HCT116 (cell line): ENCODE results near the gene SHISAL2B. TPM values are rescaled to one million over a fixed set of nuclear protein-coding genes. Genes with fewer than 3 reads are reported as not detected.

Experiments
- ATAC-seq: fragments of 200-7000 bp; cut with Tn5 transposase; 2 replicates; pipeline ENCODE4 v1.9.1; 2020; ENCODE audit warnings: mild to moderate bottlenecking, moderate library complexity
- BruUV-seq: library from RNA; stranded (reverse); fragments of 400-500 nt; replicated peaks from 2 replicates; lab custom pipeline; 2021; lab: Mats Ljungman, UMichigan
- CTCF ChIA-PET: fragments of 300-600 bp; sonication (Branson Sonifier 250); formaldehyde crosslinking; loops from one replicate; lab custom pipeline; 2021; ENCODE audit warnings: antibody characterized with exemption; lab: Charles Lee
- POLR2A ChIA-PET: fragments of 300-600, 350-600 bp; sonication (Branson Sonifier 250); formaldehyde crosslinking; loops from one replicate; lab custom pipeline; 2021; ENCODE audit warnings: antibody characterized with exemption; lab: Charles Lee
- RAD21 ChIA-PET, 2 experiments: fragments of 300-600 bp; sonication (Branson Sonifier 250); formaldehyde crosslinking; loops; one replicate each; lab custom pipeline; 2023; ENCODE audit warnings: low total read pairs in 2 of 2; ENCODE audit not compliant: uncharacterized antibody in 2 of 2, unreplicated experiment in 2 of 2, low non-redundant PET in 1 of 2; lab: Charles Lee
- DNase-seq: peaks from one replicate; pipeline ENCODE4 v3.0.0-alpha.2; 2010; ENCODE audit warnings: low read depth, low spot score
- H2AFZ ChIP-seq: fragments of 200-600 bp; shearing (Covaris generic), sonication (generic); 2 replicates; pipeline ENCODE4 v1.6.1; 2017; ENCODE audit warnings: low read depth, mixed run types, mixed read lengths, antibody characterized with exemption, low read length; ENCODE audit not compliant: poor library complexity, severe bottlenecking
- H3K27ac ChIP-seq: 2 replicates; pipeline ENCODE4 v1.5.1; 2012; ENCODE audit warnings: low read depth, low read length
- H3K27me3 ChIP-seq: fragments of 200-600 bp; sonication (generic); 2 replicates; pipeline ENCODE4 v1.6.1; 2016; ENCODE audit warnings: mixed run types, low read length, mixed read lengths; ENCODE audit not compliant: insufficient read depth
- H3K36me3 ChIP-seq, 2 experiments: fragments of 200-500 bp in 1 of 2; fragments of 200-600 bp in 1 of 2; sonication (Bioruptor generic) in 1 of 2; sonication (generic) in 1 of 2; 2 replicates each; pipeline versions ENCODE4 v1.5.1 to v1.6.1; 2014 to 2016; ENCODE audit warnings: low read length in 2 of 2, inconsistent platforms in 1 of 2, mixed read lengths in 1 of 2, mixed run types in 1 of 2; ENCODE audit not compliant: insufficient read depth in 2 of 2, control insufficient read depth in 1 of 2
- H3K4me1 ChIP-seq, 2 experiments: fragments of 200-600 bp in 1 of 2; sonication (generic) in 1 of 2; 2 replicates each; pipeline versions ENCODE4 v1.5.1 to v1.6.1; 2012 to 2017; ENCODE audit warnings: low read length in 2 of 2, inconsistent platforms in 1 of 2, mild to moderate bottlenecking in 1 of 2, mixed read lengths in 1 of 2, mixed run types in 1 of 2, moderate library complexity in 1 of 2; ENCODE audit not compliant: insufficient read depth in 2 of 2, control insufficient read depth in 1 of 2
- H3K4me2 ChIP-seq: fragments of 200-600 bp; sonication (generic); 2 replicates; pipeline ENCODE4 v1.6.1; 2017; ENCODE audit warnings: mixed run types, low read length, mixed read lengths
- H3K4me3 ChIP-seq, 2 experiments: fragments of 200-600 bp in 1 of 2; sonication (generic) in 1 of 2; replicated peaks in 1 of 2; 2 replicates each; pipeline ENCODE4 v1.5.1; 2011 to 2016; ENCODE audit warnings: low read length in 2 of 2, control low read depth in 1 of 2, low read depth in 1 of 2, mild to moderate bottlenecking in 1 of 2, mixed read lengths in 1 of 2, mixed run types in 1 of 2
- H3K79me2 ChIP-seq: fragments of 200-600 bp; sonication (generic); 2 replicates; pipeline ENCODE4 v1.6.1; 2017; ENCODE audit warnings: mild to moderate bottlenecking, mixed run types, low read length, moderate library complexity, mixed read lengths; ENCODE audit not compliant: insufficient read depth
- H3K9ac ChIP-seq: fragments of 200-600 bp; sonication (generic); 2 replicates; pipeline ENCODE4 v1.6.1; 2016; ENCODE audit warnings: low read length, mixed read lengths
- H3K9me2 ChIP-seq: fragments of 200-600 bp; sonication (generic), shearing (Covaris generic); 2 replicates; pipeline ENCODE4 v1.6.1; 2017; ENCODE audit warnings: mixed run types, mild to moderate bottlenecking, moderate library complexity; ENCODE audit not compliant: insufficient read depth
- H3K9me3 ChIP-seq, 2 experiments: fragments of 200-500 bp in 1 of 2; fragments of 200-600 bp in 1 of 2; sonication (Bioruptor generic) in 1 of 2; sonication (generic) in 1 of 2; 2 replicates each; pipeline ENCODE4 v1.6.1; 2014 to 2017; ENCODE audit warnings: low read length in 2 of 2, mixed read lengths in 2 of 2, inconsistent platforms in 1 of 2, low read depth in 1 of 2, mild to moderate bottlenecking in 1 of 2, mixed run types in 1 of 2, moderate library complexity in 1 of 2; ENCODE audit not compliant: control insufficient read depth in 1 of 2, insufficient read depth in 1 of 2
- H4K20me1 ChIP-seq: fragments of 200-600 bp; sonication (generic), shearing (Covaris generic); 2 replicates; pipeline ENCODE4 v1.6.1; 2017; ENCODE audit warnings: mixed run types, mild to moderate bottlenecking, moderate library complexity; ENCODE audit not compliant: insufficient read depth
- ATF3 ChIP-seq: IDR thresholded peaks from 2 replicates; pipeline ENCODE4 v1.6.1; 2012
- CTCF ChIP-seq, 3 experiments: fragments of 200-600 bp in 1 of 3; sonication (generic) in 1 of 3; IDR thresholded peaks in 2 of 3; conservative IDR thresholded peaks in 1 of 3; 2 replicates each; pipeline ENCODE4 v1.5.1; 2012 to 2017; ENCODE audit warnings: low read depth in 2 of 3, low read length in 2 of 3, antibody characterized with exemption in 1 of 3, borderline replicate concordance in 1 of 3, control low read depth in 1 of 3, mild to moderate bottlenecking in 1 of 3, mixed read lengths in 1 of 3, mixed run types in 1 of 3, moderate library complexity in 1 of 3; ENCODE audit not compliant: insufficient read depth in 1 of 3
- ELF1 ChIP-seq: IDR thresholded peaks from 2 replicates; pipeline ENCODE4 v1.6.1; 2012; ENCODE audit warnings: low read depth, borderline replicate concordance
- EZH2 ChIP-seq: fragments of 200-600 bp; sonication (generic); IDR thresholded peaks from 2 replicates; pipeline ENCODE4 v1.6.1; 2017; ENCODE audit warnings: antibody characterized with exemption, mixed run types
- EZH2phosphoT487 ChIP-seq: fragments of 200-600 bp; IDR thresholded peaks from 2 replicates; pipeline ENCODE4 v1.6.1; 2018; ENCODE audit warnings: antibody characterized with exemption, borderline replicate concordance
- FOSL1 ChIP-seq: IDR thresholded peaks from 2 replicates; pipeline ENCODE4 v1.6.1; 2012; ENCODE audit warnings: low read depth
- POLR2A ChIP-seq: IDR thresholded peaks from 2 replicates; pipeline ENCODE4 v1.7.0; 2011; ENCODE audit warnings: borderline replicate concordance; ENCODE audit not compliant: insufficient read depth, insufficient read length; ENCODE audit errors: extremely low read depth
- POLR2AphosphoS5 ChIP-seq: IDR thresholded peaks from 2 replicates; pipeline ENCODE4 v1.6.1; 2011; ENCODE audit warnings: mild to moderate bottlenecking, low read depth, low read length, moderate library complexity
- RAD21 ChIP-seq: IDR thresholded peaks from 2 replicates; pipeline ENCODE4 v1.6.1; 2012; ENCODE audit warnings: low read depth, mild to moderate bottlenecking
- REST ChIP-seq: IDR thresholded peaks from 2 replicates; pipeline ENCODE4 v1.6.1; 2012; ENCODE audit warnings: low read depth
- SIN3A ChIP-seq: IDR thresholded peaks from 2 replicates; pipeline ENCODE4 v1.6.1; 2012; ENCODE audit warnings: low read depth
- SP1 ChIP-seq: IDR thresholded peaks from 2 replicates; pipeline ENCODE4 v1.6.1; 2012; ENCODE audit warnings: low read depth
- SRF ChIP-seq: IDR thresholded peaks from 2 replicates; pipeline ENCODE4 v1.6.1; 2012; ENCODE audit warnings: low read depth
- TCF7L2 ChIP-seq: IDR thresholded peaks from 2 replicates; pipeline ENCODE4 v1.7.0; 2011; ENCODE audit warnings: borderline replicate concordance, inconsistent platforms; ENCODE audit not compliant: insufficient read depth, insufficient read length; ENCODE audit errors: extremely low read depth
- YY1 ChIP-seq: IDR thresholded peaks from 2 replicates; pipeline ENCODE4 v1.6.1; 2011; ENCODE audit warnings: low read length, low read depth, moderate library complexity, mild to moderate bottlenecking; ENCODE audit not compliant: insufficient replicate concordance; ENCODE audit errors: extremely low read depth
- intact Hi-C: fragments of 100-400 bp; cut with micrococcal nuclease; formaldehyde crosslinking; loops from 2 replicates; pipeline ENCODE4 v1.10.0; 2022
- total RNA-seq: library from RNA; stranded (reverse); gene quantifications from one replicate; pipeline ENCODE4 v1.2.1, GENCODE V29; 2021; ENCODE audit not compliant: unreplicated experiment

Gene SHISAL2B
- total RNA-seq, 1 experiment from 2014 or later, result not detected

- Histone ChIP-seq H3K79me2 (peaks cover 94% of the 10 kb centered on the region), H3K4me1 (peaks cover 19 to 27% of the 10 kb centered on the region in 2 experiments; a peak in 3 of 4 replicates)
- TF ChIP-seq RAD21, result no peak
- TF ChIP-seq CTCF (IDR thresholded peaks at IDR 0.05 in 2 of 3, conservative IDR thresholded peaks at IDR 0.05 in 1 of 3; ENCODE audit: borderline replicate concordance in 1 of 3, insufficient read depth in 1 of 3, low read depth in 2 of 3, low read length in 2 of 3), result no peak
- TF ChIP-seq TCF7L2, result no peak
- no peak for TF ChIP-seq EZH2phosphoT487
- TF ChIP-seq REST, result no peak
- TF ChIP-seq SRF, result no peak
- no peak for TF ChIP-seq FOSL1
- no peak for TF ChIP-seq ATF3
- no peak for TF ChIP-seq YY1
- TF ChIP-seq SIN3A, result no peak
- TF ChIP-seq SP1, result no peak
- no peak for TF ChIP-seq ELF1
- no peak for TF ChIP-seq POLR2A
- TF ChIP-seq EZH2, result no peak
- TF ChIP-seq POLR2AphosphoS5, result no peak
- TF ChIP-seq, all 23 proteins: peak for 0
- Histone ChIP-seq H2AFZ (no peak overlapping the region), H3K27ac (no peak overlapping the region), H3K9me3 (no peaks in the 10 kb centered on the region), H3K9me2 (no peaks in the 10 kb centered on the region), H3K4me3 (peak overlapping the region; percentile 88 to 98), H3K27me3 (no peaks in the 10 kb centered on the region), H3K36me3 (no peaks in the 10 kb centered on the region; a peak in 1 of 4 replicates), H3K4me2 (peak overlapping the region; percentile 82), H3K9ac (peak overlapping the region; percentile 87), H4K20me1 (no peaks in the 10 kb centered on the region)
- BruUV-seq, result no TSS peak
- POLR2A ChIA-PET, result no interaction called here
- no peak for DNase-seq
- ATAC-seq, result no peak
- intact Hi-C loops, result no loop called here
- CTCF ChIA-PET, result no interaction called here
- RAD21 ChIA-PET, result no interaction called here
Observed at GRCh38 chr5:64766941-64767340, 76.6 kb downstream of the SHISAL2B start.
